Measurements from ENCODE around the gene ADAMTS14.
"Not testable (repeated sequence)": the region's sequence is repeated elsewhere in the genome, so short reads cannot be mapped to it uniquely, and the experiment has no call there.

Gene ADAMTS14

GRCh38 chr10:70656489-70656888 is 15.8 kb upstream of the ADAMTS14 start:
- DNase-seq, result peak; percentile 62

- peak; percentile 10 for DNase-seq
These were observed 15.3 kb upstream of the ADAMTS14 start for GRCh38 chr10:70657041-70657440.

- no peak for DNase-seq
These were observed 13.6 kb upstream of the ADAMTS14 start for GRCh38 chr10:70658582-70659136.

GRCh38 chr10:70659306-70659705 is 13.0 kb upstream of the ADAMTS14 start:
- no peak for DNase-seq

GRCh38 chr10:70660722-70661121 is 11.6 kb upstream of the ADAMTS14 start:
- peak; percentile 6 for DNase-seq

GRCh38 chr10:70661623-70662361 is 10.5 kb upstream of the ADAMTS14 start:
- peak; percentile 13 for DNase-seq

GRCh38 chr10:70662362-70663220 is 9.7 kb upstream of the ADAMTS14 start:
- DNase-seq, result peak; percentile 41

- DNase-seq, result peak; percentile 4
These were observed 8.6 kb upstream of the ADAMTS14 start for GRCh38 chr10:70663458-70664409.

GRCh38 chr10:70664702-70665195 is 7.6 kb upstream of the ADAMTS14 start:
- DNase-seq, result peak; percentile 33

GRCh38 chr10:70666960-70667798 is 5.1 kb upstream of the ADAMTS14 start:
- no peak for DNase-seq

- not testable (repeated sequence) for DNase-seq
These were observed 4.5 kb upstream of the ADAMTS14 start for GRCh38 chr10:70667818-70668217.

- no peak for DNase-seq
These were observed 3.8 kb upstream of the ADAMTS14 start for GRCh38 chr10:70668454-70668970.

GRCh38 chr10:70669015-70669414 is 3.3 kb upstream of the ADAMTS14 start:
- no peak for DNase-seq

- DNase-seq, result no peak
These were observed 2.5 kb upstream of the ADAMTS14 start for GRCh38 chr10:70669732-70670317.

- no peak for DNase-seq
These were observed 614 bp upstream of the ADAMTS14 start for GRCh38 chr10:70671619-70672164.

- no peak for DNase-seq
These were observed 980 bp downstream of the ADAMTS14 start for GRCh38 chr10:70673043-70673928.

- DNase-seq, result no peak
These were observed 1.7 kb downstream of the ADAMTS14 start for GRCh38 chr10:70673929-70674559.

GRCh38 chr10:70674560-70675495 is 2.5 kb downstream of the ADAMTS14 start:
- DNase-seq, result no peak

All from activated effector memory CD4-positive, alpha-beta T cell treated with anti-CD3 and anti-CD28 coated beads, Interleukin-2, amount 50 U/mL, for 16 hours (primary cell).